T follicular helper cell (primary cell): ENCODE data around the gene HYAL1.
A peak's percentile ranks its signal among the peaks of the same experiment; 100 is the strongest.

Experiments
- DNase-seq: peaks from one replicate; pipeline ENCODE4 v3.0.0-alpha.2; 2020; ENCODE audit warnings: low read depth
- total RNA-seq, 2 experiments: gene quantifications; one replicate each; lab custom pipeline; 2026; lab: John Stamatoyannopoulos, UW

Gene HYAL1, protein sequence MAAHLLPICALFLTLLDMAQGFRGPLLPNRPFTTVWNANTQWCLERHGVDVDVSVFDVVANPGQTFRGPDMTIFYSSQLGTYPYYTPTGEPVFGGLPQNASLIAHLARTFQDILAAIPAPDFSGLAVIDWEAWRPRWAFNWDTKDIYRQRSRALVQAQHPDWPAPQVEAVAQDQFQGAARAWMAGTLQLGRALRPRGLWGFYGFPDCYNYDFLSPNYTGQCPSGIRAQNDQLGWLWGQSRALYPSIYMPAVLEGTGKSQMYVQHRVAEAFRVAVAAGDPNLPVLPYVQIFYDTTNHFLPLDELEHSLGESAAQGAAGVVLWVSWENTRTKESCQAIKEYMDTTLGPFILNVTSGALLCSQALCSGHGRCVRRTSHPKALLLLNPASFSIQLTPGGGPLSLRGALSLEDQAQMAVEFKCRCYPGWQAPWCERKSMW
- total RNA-seq, result 0.26 to 0.42 reads per million in 2 experiments

DNA sequence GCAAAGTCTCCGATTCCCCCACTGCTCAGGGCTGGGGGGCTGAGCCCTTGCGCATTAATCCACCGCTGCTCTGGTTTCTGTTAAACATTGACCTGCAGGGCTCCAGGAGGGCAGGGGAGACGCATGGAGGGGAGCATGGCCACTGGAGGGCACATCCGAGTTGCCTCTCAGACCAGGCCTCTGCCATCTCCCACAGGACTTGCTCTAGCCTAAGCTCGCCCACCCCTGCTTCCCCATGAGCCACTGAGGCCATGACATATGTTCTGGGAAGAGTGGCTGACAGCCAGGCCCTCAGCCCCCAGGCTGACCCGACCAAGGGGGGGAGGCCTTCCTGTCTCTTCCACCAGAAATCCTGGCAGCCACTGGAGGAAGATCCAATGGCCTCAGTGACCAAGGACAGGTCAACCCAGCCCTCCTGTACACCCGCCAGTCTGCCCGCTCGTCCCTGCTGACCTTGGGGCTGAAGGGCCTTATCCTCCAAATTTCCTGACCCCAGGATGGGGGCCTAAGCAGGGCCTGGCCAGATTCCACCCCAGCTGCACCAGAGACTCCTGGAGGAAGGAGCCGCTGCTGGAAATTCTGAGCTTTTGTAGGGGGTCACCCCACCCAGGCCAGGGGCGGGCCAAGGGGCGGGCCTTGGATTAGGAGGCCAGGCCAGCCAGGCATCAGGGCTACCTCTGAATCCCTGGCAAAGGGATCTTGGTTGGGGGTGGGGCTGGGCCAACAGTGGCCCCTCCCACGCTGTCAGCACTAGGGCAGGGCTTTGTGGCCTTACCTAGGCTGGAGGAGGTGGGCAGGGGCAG lies at the start of gene HYAL1:
Gene HYAL1, minus strand, starts transcription at position 562 of the 803 bp plus-strand sequence. CDS start 618 bp downstream, outside the sequence.
- no peak for DNase-seq

DNA sequence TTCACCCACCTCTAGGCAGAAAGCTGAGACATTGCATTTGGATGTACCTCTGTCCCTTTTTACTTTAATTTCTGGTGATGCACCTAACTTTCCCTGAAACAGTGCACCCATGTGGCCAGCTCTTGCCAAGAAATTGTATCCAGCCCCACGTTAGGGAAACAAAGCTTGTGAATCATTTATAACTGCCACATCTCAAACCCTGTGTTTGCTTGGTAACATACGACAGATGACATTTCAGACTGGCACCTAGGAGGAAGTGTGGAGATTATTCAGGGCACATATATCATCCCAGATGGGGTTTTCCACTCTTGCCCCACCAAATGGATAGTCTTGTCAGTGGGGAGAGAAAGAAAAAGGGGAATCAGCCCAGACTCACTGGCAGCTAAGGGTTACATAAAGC lies 49.4 kb upstream of the HYAL1 start:
- DNase-seq, result no peak

DNA sequence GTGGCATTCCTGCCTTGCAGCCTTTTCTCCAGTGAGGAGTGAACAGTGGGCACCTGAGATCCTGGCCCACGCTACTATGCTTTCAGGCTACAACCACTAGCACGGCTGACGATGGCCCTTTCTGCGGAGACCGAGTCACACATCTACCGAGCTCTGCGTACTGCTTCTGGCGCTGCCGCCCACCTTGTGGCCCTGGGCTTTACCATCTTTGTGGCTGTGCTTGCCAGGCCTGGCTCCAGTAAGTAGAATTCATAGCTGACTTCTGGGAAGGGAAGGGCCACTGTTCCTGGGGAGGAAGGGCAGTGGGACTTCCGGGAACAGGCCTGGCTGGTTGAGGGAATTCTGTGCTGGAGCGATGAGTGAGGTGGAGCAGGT lies 47.9 kb upstream of the HYAL1 start:
- no peak for DNase-seq

DNA sequence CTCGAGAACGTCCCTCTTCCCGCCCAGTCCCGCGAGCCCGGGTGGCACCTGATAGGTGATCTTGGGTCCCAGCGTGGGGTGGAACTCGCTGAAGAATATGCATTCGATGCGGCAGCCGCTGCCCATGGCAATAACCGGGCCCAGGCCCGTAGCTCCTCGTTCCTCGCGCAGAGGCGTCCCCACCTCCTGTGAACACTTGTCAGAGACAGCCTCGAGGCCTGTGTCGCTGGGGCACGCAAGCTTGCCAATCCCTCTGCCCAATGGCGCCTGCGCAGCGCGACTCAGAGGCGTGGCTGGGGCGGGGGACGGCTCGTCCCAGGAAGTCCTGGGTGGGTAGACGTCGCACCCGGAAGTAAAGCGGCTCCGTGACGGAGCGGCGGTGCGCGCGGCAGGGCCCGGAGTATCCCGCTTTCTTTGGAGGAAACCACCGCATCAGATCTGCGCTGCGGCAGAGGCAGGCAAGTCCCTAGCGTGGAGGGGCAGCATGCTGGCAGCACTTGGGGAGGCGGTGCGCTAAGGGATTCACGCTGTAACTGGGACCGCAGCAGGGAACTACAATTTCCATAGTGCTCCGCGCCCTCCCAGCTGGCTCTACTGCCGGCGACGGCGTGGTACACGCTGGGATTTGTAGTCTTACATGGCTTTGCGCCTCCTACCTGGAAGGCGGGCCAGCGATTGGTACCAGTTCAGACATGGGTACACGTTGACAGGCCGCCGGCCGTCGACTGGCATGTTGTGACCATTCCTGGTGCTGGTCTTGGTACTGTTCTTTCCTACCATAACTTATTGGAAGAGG lies 47.4 kb upstream of the HYAL1 start, which contains the start of the genes CYB561D2 and NPRL2:
Gene CYB561D2, plus strand, starts transcription at position 336 of the 796 bp plus-strand sequence. CDS start 572 bp downstream, outside the sequence.
Gene NPRL2, minus strand, starts transcription at position 249 of the 796 bp plus-strand sequence. Its CDS starts 123 bp downstream, at position 126.
- DNase-seq, result peak; percentile 99

DNA sequence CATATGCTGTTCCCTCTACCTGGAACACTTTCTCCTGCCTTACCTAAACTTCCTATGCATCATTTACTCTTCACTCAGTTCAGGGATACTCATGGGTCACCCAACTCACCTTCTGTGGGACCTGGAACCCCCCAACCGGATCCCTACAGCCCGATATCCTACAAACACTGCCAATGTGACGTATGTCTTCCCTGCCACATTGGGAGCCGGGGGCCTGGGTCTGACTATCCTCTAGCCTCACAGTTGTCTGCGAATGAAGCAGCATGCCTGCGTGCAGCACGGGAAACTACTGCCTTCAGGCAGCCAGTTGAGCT lies 46.8 kb upstream of the HYAL1 start:
- DNase-seq, result no peak

DNA sequence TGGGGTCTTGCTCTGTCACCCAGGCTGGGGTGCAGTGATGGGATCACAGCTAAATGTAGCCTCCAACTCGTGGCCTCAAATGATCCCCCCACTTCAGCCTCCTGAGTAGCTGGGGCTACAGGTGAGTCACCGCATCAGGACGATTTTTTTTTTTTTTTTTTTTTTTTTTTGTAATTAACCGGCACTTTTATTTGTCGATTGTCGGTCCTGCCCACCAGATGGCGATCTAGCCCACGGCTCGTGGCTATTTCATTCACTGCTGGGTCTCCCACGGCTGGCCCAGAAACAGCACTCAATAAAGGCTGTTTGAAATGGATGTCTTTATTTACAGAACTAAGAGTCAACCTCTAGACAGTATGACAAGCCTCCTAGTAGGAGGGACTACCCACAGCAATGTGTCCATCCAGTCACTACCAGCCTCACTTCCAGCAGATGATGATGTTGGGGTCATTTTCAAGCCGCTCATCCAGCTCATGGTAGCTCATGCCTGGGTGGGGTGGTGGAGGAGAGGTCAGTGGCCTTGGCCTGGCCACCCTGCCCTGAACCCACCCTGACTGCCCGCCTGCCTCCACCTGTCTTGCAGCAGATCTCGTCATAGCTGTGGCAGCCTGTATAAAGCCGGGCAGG lies 43.9 kb upstream of the HYAL1 start:
- DNase-seq, result peak; percentile 69

DNA sequence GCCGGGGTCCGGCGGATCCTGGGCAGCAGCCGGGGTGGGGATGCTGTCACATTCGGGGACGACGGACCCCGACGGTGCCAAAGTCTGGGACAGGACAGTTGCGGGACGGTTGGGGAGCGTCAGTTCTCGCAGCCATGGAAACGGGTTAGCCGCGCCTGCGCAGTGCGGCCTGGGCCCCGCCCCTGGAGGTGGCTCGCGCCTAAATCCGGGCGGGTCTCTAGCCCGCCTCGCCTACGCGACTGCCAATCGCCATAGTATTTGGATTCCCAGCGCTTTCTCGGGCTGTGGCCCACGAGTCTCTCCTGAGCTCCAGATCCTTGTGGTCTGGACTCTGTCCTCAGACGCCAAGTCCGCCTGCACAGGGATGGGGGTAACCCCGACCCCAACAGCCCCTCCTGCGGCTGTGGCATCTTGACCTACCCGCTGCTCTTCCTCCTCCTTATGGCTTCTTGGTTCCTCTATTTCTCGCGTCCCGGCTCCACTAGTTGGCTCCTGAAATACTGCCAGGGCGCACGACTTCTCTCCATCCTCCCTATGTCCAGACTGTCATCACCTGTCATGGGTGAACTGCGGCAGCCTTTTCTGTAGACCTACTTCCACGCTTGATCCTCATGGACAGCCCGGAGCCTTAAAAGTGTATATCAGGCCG lies 42.3 kb upstream of the HYAL1 start, which contains the start of gene ZMYND10:
Gene ZMYND10, minus strand, starts transcription at position 147 of the 649 bp plus-strand sequence. CDS start 153 bp downstream, outside the sequence.
- DNase-seq, result peak; percentile 69

DNA sequence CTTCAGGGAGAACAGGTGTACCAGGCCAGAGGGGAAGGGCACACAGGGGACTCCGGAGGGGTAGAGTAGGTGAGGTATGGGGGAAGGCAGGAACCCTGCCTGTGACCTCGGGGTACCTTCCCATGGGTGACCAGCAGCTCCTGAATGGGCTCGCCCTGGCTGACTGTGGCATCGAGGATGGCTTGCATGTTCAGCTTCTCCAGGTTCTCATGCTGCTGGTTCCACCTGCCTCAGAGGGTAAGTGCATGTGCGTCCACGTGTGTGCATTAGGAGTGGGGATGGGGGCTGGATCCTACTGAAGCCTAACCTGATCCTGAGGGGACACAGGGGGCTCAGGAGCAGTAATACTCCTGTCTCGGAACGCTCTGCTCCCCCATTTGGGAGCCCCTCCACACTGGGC lies 41.6 kb upstream of the HYAL1 start:
- no peak for DNase-seq

DNA sequence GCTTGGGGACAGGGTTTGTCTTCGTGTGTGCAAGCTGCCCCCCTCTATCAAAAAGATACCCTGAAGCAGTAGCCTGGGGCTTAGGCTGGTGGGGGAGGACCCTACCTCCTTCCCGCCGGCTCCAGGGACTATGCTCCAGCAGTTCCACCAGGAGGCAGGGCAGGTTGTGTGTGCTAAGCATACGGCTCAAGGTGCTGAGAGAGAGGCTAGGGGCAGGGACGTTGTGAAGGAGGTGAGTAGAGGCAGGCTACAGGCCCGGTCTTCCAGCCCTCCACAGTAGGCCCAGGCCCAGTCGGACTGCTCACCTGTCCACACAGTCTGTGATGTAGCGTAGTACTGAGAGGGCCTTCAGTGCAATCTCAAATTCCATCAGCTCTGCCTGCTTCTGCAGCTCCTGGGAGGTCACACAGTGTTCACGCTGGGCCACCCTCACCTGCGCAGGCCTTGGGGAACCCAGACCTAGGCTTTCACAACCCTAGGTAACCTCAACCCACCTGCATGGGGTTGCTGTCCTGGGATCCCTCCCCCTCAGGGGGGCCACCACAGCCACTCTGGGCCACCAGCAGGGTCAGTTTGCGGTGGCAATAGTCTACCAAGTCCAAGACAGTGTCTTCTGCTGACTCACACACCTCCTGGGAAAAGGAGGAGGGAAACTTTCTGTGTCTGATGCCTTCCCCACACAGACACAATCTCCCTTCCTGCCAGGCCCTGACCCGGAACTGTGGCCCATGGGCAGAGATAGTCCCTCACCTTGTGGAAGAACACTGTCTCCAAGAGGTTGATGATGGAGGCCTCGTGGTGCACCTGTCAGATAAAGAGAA lies 39.6 kb upstream of the HYAL1 start:
- no peak for DNase-seq

DNA sequence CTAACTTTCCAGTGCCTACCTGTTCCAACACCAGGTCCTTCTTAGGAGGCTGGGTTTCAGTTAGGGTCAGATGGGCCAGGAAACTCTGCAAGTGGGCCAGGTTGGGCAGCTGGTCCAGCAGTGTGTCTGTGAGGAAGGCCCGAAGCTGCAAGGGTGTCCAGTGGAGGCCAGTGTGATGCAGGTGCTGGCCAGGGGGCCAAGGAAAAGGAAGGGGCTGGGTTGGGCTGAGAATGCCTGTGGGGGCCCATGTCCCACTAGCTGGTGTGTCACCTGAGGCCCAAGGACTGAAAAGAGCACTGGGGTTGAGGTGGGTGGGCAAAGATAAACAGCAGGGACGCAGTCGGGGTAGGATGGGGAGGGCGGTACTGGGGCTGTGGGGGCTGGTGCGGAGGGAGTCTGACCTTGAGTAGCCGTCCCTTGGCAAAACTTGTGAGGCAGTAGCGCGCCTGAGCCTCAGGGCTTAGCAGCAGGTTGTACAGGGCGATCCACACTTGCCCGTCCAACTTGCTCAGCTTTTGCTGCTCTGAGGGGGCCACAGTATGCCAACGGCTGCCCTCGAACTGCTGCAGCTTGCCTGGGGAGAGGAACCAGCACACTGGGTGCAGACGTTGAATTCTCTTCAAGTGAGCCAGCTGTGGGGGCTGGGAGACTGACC lies 38.7 kb upstream of the HYAL1 start:
- no peak for DNase-seq

DNA sequence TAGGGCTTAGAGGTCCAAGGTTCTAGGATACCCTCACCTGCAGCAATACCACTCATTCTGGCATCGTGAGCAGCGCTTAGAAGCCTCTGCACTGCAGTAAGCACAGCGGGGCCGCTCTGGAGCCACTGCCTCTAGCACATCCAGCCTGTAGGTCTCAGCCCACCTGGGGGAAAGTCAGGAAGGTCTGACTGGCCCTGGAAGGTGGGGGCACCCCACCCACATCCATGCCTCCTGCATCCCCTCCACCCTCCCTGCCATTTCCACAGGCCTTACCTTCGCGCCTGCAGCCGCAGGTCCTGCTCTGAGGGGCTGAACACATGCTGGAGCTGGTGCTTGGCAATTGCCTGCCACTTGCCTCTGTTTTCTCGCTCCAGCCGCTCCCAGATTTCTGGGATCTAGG lies 38.2 kb upstream of the HYAL1 start:
- no peak for DNase-seq

DNA sequence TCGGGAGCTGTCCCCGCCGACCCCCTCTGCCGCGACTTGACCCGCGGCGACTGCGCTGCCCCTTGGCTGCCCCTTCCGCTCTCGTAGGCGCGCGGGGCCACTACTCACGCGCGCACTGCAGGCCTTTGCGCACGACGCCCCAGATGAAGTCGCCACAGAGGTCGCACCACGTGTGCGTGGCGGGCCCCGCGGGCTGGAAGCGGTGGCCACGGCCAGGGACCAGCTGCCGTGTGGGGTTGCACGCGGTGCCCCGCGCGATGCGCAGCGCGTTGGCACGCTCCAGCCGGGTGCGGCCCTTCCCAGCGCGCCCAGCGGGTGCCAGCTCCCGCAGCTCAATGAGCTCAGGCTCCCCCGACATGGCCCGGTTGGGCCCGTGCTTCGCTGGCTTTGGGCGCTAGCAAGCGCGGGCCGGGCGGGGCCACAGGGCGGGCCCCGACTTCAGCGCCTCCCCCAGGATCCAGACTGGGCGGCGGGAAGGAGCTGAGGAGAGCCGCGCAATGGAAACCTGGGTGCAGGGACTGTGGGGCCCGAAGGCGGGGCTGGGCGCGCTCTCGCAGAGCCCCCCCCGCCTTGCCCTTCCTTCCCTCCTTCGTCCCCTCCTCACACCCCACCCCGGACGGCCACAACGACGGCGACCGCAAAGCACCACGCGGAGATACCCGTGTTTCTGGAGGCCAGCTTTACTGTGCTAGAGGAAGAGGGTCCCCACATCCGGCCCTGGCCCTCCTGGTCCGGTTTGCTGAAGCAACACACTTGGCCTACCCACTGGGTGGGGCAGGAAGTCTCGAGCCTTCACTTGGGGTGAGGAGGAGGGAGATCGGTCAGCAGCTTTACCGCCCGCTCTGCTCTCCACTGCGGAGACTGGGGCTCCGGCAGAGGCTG lies 37.3 kb upstream of the HYAL1 start, which contains the start of gene RASSF1:
Gene RASSF1, minus strand, starts transcription at position 389 of the 882 bp plus-strand sequence. Its CDS starts 31 bp downstream, at position 358.
- DNase-seq, result peak; percentile 40

DNA sequence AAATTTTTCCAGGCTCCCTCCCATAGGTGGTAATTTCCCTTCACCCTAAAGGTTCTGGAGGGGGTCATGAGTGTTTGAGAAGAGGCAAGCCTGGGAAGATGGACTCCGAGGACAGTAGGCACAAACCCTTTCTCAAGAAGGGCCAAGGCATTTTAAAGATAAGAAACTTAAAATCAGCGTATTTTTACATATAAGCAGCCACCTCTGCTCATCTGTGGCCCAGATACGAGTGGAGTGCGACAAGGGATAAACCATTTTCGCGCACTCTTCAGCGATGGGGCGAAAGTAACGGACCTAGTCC lies 36.7 kb upstream of the HYAL1 start:
- DNase-seq, result no peak

DNA sequence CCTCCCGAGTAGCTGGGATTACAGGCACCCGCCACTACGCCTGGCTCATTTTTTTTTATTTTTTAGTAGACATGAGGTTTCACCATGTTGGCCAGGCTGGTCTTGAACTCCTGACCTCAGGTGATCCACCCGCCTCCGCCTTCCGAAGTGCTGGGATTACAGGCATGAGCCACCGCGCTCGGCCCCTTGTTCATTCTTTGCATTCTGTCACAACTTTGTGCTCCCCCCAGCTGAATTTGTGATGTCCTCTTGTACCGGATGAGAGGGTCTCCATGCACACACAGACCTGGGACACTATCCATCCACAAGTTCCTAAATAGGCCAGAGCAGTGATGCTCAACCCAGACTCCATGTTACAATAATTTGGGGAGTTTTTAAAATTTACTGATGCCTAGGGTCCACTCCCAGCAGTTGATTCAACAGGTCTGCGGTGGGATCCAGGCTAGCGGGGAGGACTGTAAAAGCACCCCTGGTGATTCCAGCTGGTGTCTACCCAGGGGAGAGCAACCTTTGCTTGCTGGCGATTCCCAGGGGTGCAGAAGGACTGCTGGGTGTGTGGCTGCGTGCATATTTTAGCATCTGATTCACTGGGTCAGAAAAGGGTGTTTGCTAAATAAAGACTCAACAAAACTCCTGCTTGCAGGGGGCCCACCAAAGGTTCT lies 36.2 kb upstream of the HYAL1 start:
- no peak for DNase-seq

DNA sequence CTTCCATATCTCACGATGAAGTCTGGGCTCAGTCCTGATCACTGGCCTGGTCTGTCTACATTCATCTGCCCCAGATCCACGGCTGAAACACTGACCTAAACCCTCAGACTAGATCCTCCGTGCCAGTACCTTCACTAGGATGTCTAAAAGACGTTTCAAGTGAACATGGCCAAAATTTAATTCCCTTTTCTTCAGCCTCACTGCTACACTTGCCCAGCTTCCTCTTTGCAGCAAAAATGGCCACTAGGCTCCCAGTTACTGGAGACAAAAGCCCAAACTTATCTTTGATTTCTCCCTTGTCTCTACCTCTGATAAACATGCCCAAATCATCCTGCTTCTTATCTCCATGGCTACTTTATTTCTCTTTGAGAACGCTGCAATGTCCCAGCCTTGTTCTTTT lies 35.6 kb upstream of the HYAL1 start:
- DNase-seq, result no peak

DNA sequence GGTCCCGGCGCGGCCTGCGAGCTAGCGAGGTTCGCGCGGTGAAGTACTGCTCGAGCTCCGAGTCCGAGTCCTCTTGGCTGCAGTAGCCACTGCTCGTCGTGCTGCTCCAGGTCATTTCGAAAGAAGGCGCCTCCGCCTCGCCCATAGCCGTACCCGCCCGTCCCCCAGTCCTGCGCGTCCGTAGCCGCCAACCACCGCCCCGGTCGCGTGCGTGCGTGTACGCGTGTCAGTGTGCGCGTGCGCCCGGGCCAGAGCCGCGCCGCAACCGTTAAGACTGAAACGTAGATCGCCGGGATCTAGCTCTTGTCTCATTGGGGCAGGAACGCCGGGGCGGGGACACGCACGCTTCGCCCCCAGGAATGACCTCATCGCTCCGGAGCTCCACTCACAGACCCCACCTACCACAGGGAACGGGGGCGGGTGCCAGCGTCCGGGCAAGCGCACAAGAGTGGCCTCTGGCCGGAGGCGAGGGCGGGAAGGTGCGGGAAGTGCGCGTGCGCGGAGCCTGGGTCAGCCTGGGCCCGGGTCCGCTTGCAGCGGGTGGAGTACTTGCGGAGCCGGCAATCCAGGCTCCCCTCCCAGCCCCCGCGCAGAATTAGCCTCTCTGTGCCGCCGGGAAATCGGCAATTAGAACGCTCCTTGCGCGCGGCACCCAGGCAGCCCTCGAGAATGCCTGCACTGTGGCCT lies 33.9 kb upstream of the HYAL1 start:
- peak; percentile 89 for DNase-seq

DNA sequence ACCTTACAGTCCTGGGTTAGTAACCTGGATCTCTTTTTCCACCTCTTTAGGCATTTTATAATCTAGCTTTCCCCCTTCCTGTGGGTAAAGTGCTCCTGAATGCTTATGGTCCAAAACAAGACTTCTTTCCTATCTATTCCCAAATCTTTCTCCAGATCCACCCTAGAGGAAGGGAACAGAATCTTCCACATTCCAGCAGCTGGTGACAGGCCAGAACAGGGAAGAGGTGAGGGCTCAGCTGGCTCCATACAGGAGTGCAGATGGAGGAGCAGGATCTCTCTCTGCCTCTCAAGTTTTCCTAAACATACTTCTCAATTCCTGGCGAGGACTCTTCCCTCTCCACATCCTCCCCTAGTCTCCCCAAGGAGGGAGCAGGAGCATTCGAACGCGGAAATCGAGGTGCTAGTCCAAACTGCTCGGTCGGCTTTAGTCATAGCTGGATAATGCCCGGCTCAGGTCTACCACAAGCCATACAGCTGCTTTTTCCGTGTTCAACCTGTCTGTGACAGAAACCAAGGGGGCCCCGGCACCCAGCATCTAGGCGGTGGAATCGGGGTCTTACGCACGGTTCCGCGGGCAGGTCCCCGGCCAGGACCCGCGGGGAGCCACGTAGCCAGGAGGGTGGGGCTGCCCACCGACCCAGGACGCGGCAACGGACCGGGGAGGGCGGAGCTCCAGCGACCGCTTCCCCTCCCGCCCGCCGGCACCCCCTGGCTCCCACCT lies 33.2 kb upstream of the HYAL1 start:
- no peak for DNase-seq
